Thyroid gland (tissue), 4 donors: ENCODE results near the gene CFAP46.

Experiments
- POLR2A ChIP-seq, 2 donors: fragments of 450-650 bp; IDR thresholded peaks; one replicate each; pipeline ENCODE4 v1.6.1; 2017; ENCODE audit warnings: antibody characterized with exemption in 2 of 2, mild to moderate bottlenecking in 2 of 2, moderate library complexity in 1 of 2
- TF ChIP-seq, protein P1 (sequence below), 6 experiments: fragments of 200-600 bp in 3 of 6; fragments of 450-650 bp in 3 of 6; sonication (generic) in 3 of 6; IDR thresholded peaks; one replicate each; pipeline ENCODE4 v1.5.1; 2016 to 2019; ENCODE audit warnings: antibody characterized with exemption in 6 of 6, mild to moderate bottlenecking in 2 of 6, inconsistent platforms in 1 of 6, moderate library complexity in 1 of 6

DNA sequence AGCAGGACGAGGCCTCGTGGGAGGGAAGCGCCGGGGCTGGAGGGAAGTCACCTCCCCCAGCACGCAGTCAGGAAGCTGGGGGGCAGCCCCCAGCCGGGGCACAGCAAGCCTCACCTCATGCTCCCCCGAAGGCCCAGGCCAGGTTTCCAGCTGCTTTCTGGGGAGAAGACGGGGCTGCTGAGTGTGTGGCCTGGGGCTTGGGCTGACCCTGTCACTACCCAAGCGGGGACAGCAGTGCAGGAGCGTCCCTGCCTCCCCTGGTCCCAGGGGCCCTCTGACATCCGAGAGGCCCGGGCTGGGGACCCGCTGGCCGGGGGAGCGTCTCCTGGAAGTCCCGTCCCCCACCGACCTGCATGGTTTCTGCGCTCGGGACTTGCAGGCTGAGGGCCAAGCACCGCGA is 136.8 kb downstream of the CFAP46 start:
- TF ChIP-seq POLR2A (IDR thresholded peaks at IDR 0.05) = no peak
- TF ChIP-seq, protein P1, sequence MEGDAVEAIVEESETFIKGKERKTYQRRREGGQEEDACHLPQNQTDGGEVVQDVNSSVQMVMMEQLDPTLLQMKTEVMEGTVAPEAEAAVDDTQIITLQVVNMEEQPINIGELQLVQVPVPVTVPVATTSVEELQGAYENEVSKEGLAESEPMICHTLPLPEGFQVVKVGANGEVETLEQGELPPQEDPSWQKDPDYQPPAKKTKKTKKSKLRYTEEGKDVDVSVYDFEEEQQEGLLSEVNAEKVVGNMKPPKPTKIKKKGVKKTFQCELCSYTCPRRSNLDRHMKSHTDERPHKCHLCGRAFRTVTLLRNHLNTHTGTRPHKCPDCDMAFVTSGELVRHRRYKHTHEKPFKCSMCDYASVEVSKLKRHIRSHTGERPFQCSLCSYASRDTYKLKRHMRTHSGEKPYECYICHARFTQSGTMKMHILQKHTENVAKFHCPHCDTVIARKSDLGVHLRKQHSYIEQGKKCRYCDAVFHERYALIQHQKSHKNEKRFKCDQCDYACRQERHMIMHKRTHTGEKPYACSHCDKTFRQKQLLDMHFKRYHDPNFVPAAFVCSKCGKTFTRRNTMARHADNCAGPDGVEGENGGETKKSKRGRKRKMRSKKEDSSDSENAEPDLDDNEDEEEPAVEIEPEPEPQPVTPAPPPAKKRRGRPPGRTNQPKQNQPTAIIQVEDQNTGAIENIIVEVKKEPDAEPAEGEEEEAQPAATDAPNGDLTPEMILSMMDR (IDR thresholded peaks at IDR 0.05) = no peak
